KMS-11 (cell line): ENCODE results near the gene FRRS1.

Source experiments
- H2AFZ ChIP-seq: fragments of 200-600 bp; sonication (generic); 2 replicates; pipeline ENCODE4 v1.6.1; 2016; ENCODE audit warnings: antibody characterized with exemption, mixed run types, low read depth
- H3K27ac ChIP-seq: fragments of 200-600 bp; sonication (generic); 2 replicates; pipeline ENCODE4 v1.6.1; 2016; ENCODE audit warnings: mild to moderate bottlenecking, mixed run types
- H3K27me3 ChIP-seq: fragments of 200-600 bp; sonication (generic); 2 replicates; pipeline ENCODE4 v1.6.1; 2017; ENCODE audit warnings: mild to moderate bottlenecking, low read depth, mixed run types, moderate library complexity; ENCODE audit not compliant: insufficient read depth
- H3K36me3 ChIP-seq: fragments of 200-600 bp; sonication (generic); 2 replicates; pipeline ENCODE4 v1.6.1; 2017; ENCODE audit warnings: mild to moderate bottlenecking, mixed run types; ENCODE audit not compliant: insufficient read depth
- H3K4me1 ChIP-seq: fragments of 200-600 bp; sonication (generic); 2 replicates; pipeline ENCODE4 v1.6.1; 2016; ENCODE audit warnings: mild to moderate bottlenecking, low read depth, mixed run types; ENCODE audit not compliant: poor library complexity, severe bottlenecking
- H3K4me2 ChIP-seq: fragments of 200-600 bp; sonication (generic); 2 replicates; pipeline ENCODE4 v1.7.0; 2016; ENCODE audit warnings: mild to moderate bottlenecking, mixed run types
- H3K4me3 ChIP-seq: fragments of 200-600 bp; sonication (generic); IDR thresholded peaks from 2 replicates; pipeline ENCODE4 v1.6.1; 2017; ENCODE audit warnings: low read depth, low read length, mixed read lengths; ENCODE audit not compliant: insufficient read depth
- H3K79me2 ChIP-seq: fragments of 200-600 bp; sonication (generic); 2 replicates; pipeline ENCODE4 v1.6.1; 2016; ENCODE audit warnings: low read depth, mixed run types; ENCODE audit not compliant: insufficient read depth
- H3K9ac ChIP-seq: fragments of 200-600 bp; sonication (generic); 2 replicates; pipeline ENCODE4 v1.6.1; 2016; ENCODE audit warnings: mild to moderate bottlenecking, mixed run types
- H4K20me1 ChIP-seq: fragments of 200-600 bp; sonication (generic); 2 replicates; pipeline ENCODE4 v1.6.1; 2016; ENCODE audit warnings: mild to moderate bottlenecking, mixed run types; ENCODE audit not compliant: insufficient read depth
- TF ChIP-seq, protein P1 (sequence below): fragments of 200-600 bp; sonication (generic); conservative IDR thresholded peaks from 2 replicates; pipeline ENCODE4 v1.6.1; 2017; ENCODE audit warnings: low read depth, mild to moderate bottlenecking, antibody characterized with exemption, low read length, moderate library complexity, mixed read lengths

The FRRS1 gene

DNA sequence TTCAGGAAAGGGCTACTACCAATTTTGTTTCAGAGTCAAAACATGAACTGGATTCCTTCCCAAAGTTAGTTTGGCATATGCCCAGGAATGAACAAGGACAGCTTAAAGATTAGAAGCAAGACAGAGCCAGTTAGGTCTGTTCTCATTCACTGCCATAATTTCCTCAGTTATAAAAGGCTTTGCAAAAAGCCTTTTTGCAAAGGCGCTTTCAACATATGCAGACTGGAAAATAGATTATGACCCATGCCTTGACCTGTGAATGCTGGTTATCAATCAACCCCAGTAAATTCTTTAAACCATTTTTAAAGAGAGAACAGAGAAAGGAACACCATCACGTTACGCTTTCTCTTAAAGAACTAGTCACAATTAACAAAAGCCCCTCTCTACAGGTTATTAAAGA is 1.7 kb upstream of the FRRS1 start:
- Histone ChIP-seq H4K20me1 (no peaks in the 10 kb centered on the region), H3K27me3 (no peaks in the 10 kb centered on the region), H3K4me3 (no peak overlapping the region), H2AFZ (no peak overlapping the region), H3K4me1 (peaks cover 13% of the 10 kb centered on the region), H3K27ac (no peak overlapping the region), H3K4me2 (no peak overlapping the region), H3K36me3 (no peaks in the 10 kb centered on the region), H3K79me2 (no peaks in the 10 kb centered on the region), H3K9ac (no peak overlapping the region)
- TF ChIP-seq, protein P1, sequence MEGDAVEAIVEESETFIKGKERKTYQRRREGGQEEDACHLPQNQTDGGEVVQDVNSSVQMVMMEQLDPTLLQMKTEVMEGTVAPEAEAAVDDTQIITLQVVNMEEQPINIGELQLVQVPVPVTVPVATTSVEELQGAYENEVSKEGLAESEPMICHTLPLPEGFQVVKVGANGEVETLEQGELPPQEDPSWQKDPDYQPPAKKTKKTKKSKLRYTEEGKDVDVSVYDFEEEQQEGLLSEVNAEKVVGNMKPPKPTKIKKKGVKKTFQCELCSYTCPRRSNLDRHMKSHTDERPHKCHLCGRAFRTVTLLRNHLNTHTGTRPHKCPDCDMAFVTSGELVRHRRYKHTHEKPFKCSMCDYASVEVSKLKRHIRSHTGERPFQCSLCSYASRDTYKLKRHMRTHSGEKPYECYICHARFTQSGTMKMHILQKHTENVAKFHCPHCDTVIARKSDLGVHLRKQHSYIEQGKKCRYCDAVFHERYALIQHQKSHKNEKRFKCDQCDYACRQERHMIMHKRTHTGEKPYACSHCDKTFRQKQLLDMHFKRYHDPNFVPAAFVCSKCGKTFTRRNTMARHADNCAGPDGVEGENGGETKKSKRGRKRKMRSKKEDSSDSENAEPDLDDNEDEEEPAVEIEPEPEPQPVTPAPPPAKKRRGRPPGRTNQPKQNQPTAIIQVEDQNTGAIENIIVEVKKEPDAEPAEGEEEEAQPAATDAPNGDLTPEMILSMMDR, result no peak

DNA sequence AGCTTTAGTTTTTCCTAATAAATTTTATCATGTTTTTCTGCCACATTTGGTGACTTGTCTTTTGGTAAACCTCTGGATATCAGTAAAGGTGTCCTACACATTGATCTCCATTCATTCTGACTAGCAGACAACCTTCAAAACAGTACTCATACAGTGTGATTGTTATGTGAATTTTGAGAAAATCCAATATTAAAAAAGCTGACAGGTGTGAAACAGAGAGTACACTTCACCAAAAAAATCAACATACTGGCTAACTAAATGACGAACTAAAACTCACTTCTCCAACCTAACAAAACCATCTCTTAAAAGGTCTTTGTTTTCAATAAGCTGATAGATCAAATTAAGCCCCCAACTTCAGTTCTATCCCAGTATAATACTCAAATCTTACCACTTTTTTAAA is 1.5 kb downstream of the FRRS1 start:
- Histone ChIP-seq H3K36me3 (no peaks in the 10 kb centered on the region), H3K4me1 (peaks cover 13% of the 10 kb centered on the region), H3K79me2 (no peaks in the 10 kb centered on the region), H3K4me2 (no peak overlapping the region), H3K9ac (no peak overlapping the region), H3K4me3 (no peak overlapping the region), H3K27me3 (no peaks in the 10 kb centered on the region), H4K20me1 (no peaks in the 10 kb centered on the region), H3K27ac (no peak overlapping the region), H2AFZ (no peak overlapping the region)
- TF ChIP-seq, protein P1, result no peak

DNA sequence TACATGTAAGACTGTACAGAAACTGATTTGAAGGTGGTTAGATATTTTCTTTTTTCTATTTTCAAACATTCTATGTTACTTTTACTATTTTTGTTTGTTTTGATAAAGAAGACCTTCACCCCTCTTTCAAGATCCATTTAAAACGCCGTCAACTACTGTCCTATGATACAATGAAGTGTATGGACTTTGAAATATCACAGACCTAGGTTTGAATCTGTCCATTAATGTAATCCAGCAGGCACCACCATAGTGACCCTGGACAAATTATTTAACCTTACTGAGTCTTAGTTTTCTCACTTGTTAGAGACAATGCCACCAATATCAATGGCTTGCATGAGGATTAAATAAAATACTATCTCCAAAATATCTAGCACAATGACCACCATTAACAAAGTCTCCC is 2.0 kb downstream of the FRRS1 start:
- Histone ChIP-seq H3K27ac (no peak overlapping the region), H3K27me3 (no peaks in the 10 kb centered on the region), H3K4me2 (no peak overlapping the region), H3K79me2 (no peaks in the 10 kb centered on the region), H3K36me3 (no peaks in the 10 kb centered on the region), H3K9ac (no peak overlapping the region), H3K4me1 (peaks cover 17% of the 10 kb centered on the region), H3K4me3 (no peak overlapping the region), H2AFZ (no peak overlapping the region), H4K20me1 (no peaks in the 10 kb centered on the region)
- TF ChIP-seq, protein P1, result no peak

DNA sequence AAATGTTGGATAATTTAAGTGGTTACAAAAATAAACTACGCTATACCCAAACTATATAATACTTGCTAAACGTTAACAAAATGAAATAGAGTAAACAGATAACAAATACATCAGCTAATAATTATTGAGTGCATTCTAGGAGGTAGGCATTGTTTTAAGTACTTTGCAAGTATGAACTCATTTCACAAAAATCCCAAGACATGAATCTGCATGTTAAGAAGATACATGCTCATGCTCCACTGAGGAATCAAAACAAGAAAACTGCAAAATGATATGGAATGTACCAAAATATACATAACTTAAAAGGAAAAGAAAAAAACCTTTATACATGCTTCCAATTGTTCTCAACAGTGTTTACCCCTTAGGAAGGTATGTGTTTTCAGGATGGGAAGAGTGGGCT is 2.5 kb downstream of the FRRS1 start:
- H3K4me3 ChIP-seq, result no peak overlapping the region
- peaks cover 22% of the 10 kb centered on the region for H3K4me1 ChIP-seq
- H3K36me3 ChIP-seq, result no peaks in the 10 kb centered on the region
- no peaks in the 10 kb centered on the region for H4K20me1 ChIP-seq
- TF ChIP-seq, protein P1, result no peak
- H3K27ac ChIP-seq, result no peak overlapping the region
- H3K4me2 ChIP-seq, result no peak overlapping the region
- H3K79me2 ChIP-seq, result no peaks in the 10 kb centered on the region
- no peak overlapping the region for H3K9ac ChIP-seq
- no peak overlapping the region for H2AFZ ChIP-seq
- no peaks in the 10 kb centered on the region for H3K27me3 ChIP-seq

DNA sequence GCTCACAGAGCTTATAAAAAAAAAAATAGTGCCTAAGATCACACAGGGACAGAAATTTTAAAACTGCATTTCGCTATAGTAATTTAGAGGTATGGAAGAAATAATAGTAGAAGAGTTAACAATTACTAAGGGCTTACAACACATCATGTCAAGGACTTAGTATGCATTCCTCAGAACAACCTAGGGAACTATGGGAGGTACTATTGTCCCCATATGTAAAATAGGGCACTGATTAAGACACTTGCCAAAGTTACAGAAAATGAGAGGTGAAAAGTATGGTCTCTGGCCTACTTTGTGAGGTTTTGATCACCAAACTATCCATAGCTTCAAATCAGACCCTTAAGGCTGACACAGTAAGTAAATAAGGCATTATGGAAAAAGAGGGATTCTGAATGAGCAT is 4.7 kb downstream of the FRRS1 start:
- Histone ChIP-seq H3K79me2 (no peaks in the 10 kb centered on the region), H3K27ac (no peak overlapping the region), H2AFZ (no peak overlapping the region), H3K4me3 (no peak overlapping the region), H3K9ac (no peak overlapping the region), H4K20me1 (no peaks in the 10 kb centered on the region), H3K36me3 (no peaks in the 10 kb centered on the region), H3K4me2 (no peak overlapping the region), H3K27me3 (no peaks in the 10 kb centered on the region), H3K4me1 (peaks cover 34% of the 10 kb centered on the region)
- TF ChIP-seq, protein P1, result no peak
